ENCODE measurements around the gene AGTRAP.

AGTRAP gene

GRCh38 chr1:11736746-11737639 is 1.1 kb downstream of the AGTRAP start:
- no peak for DNase-seq

GRCh38 chr1:11738096-11738495 is 2.2 kb downstream of the AGTRAP start:
- no peak for DNase-seq

GRCh38 chr1:11738783-11739182 is 2.8 kb downstream of the AGTRAP start:
- DNase-seq = no peak

- no peak for DNase-seq
These were observed 4.6 kb downstream of the AGTRAP start for GRCh38 chr1:11740258-11741192.

- DNase-seq = no peak
These were observed 5.5 kb downstream of the AGTRAP start for GRCh38 chr1:11741482-11741881.

GRCh38 chr1:11741919-11742558 is 6.1 kb downstream of the AGTRAP start:
- DNase-seq = no peak

GRCh38 chr1:11744287-11744686 is 8.4 kb downstream of the AGTRAP start:
- DNase-seq = no peak

- DNase-seq = no peak
These were observed 10.2 kb downstream of the AGTRAP start for GRCh38 chr1:11746092-11746491.

- DNase-seq = no peak
These were observed 11.0 kb downstream of the AGTRAP start for GRCh38 chr1:11746795-11747487.

- no peak for DNase-seq
These were observed 12.6 kb downstream of the AGTRAP start for GRCh38 chr1:11748294-11749202.

GRCh38 chr1:11749203-11749689 is 13.3 kb downstream of the AGTRAP start:
- DNase-seq = no peak

GRCh38 chr1:11749996-11750395 is 14.1 kb downstream of the AGTRAP start:
- DNase-seq = no peak

- DNase-seq = no peak
These were observed 15.2 kb downstream of the AGTRAP start for GRCh38 chr1:11751087-11751486.

- no peak for DNase-seq
These were observed 16.6 kb downstream of the AGTRAP start for GRCh38 chr1:11752359-11753088.

GRCh38 chr1:11753555-11754208 is 17.7 kb downstream of the AGTRAP start:
- no peak for DNase-seq

- DNase-seq = no peak
These were observed 21.1 kb downstream of the AGTRAP start for GRCh38 chr1:11757047-11757446.

- no peak for DNase-seq
These were observed 23.9 kb downstream of the AGTRAP start for GRCh38 chr1:11759791-11760190.

GRCh38 chr1:11761285-11761684 is 25.3 kb downstream of the AGTRAP start:
- no peak for DNase-seq

GRCh38 chr1:11761988-11762406 is 26.1 kb downstream of the AGTRAP start, which contains the start of gene C1orf167:
TSS of gene C1orf167 (plus strand) at chr1:11762193. CDS start at chr1:11764401, 2,208 bp downstream.
- no peak for DNase-seq

- DNase-seq = no peak
These were observed 28.2 kb downstream of the AGTRAP start for GRCh38 chr1:11764115-11764514.
